Adrenal gland (tissue), 12 donors: ENCODE data around the gene FCSK. TPM values are rescaled to one million over a fixed set of nuclear protein-coding genes. Genes with fewer than 3 reads are reported as not detected.

Source experiments
- DNase-seq, 7 donors: peaks; one replicate each; pipeline ENCODE4 v3.0.0-alpha.2; 2019 to 2020
- H3K27ac ChIP-seq, 5 donors: fragments of 200-600 bp; sonication (generic) in 4 of 5; 1 replicate in 3 of 5; 2 replicates in 2 of 5; pipeline versions ENCODE4 v1.5.1 to v1.8.0; 2016 to 2020; ENCODE audit warnings: mild to moderate bottlenecking in 1 of 5
- H3K27me3 ChIP-seq: fragments of 200-600 bp; 2 replicates; pipeline ENCODE4 v1.8.0; 2021
- H3K36me3 ChIP-seq, 2 donors: fragments of 200-600 bp; replicated peaks in 1 of 2; 1 replicate in 1 of 2; 2 replicates in 1 of 2; pipeline versions ENCODE4 v1.5.1 to v1.8.0; 2018 to 2022
- H3K4me1 ChIP-seq, 2 donors: fragments of 200-600 bp; replicated peaks in 1 of 2; 1 replicate in 1 of 2; 2 replicates in 1 of 2; pipeline versions ENCODE4 v1.5.1 to v1.8.0; 2018 to 2021
- H3K4me3 ChIP-seq, 4 donors: fragments of 200-600 bp; sonication (generic) in 3 of 4; one replicate each; pipeline ENCODE4 v1.5.1; 2016 to 2018
- H3K9me3 ChIP-seq, 3 donors: fragments of 200-600 bp; sonication (generic) in 1 of 3; replicated peaks in 1 of 3; 1 replicate in 2 of 3; 2 replicates in 1 of 3; pipeline versions ENCODE4 v1.5.1 to v1.8.0; 2016 to 2021
- POLR2A ChIP-seq, 2 donors: fragments of 450-650 bp; IDR thresholded peaks; one replicate each; pipeline ENCODE4 v1.6.1; 2017; ENCODE audit warnings: antibody characterized with exemption in 2 of 2, mild to moderate bottlenecking in 2 of 2, moderate library complexity in 1 of 2
- WGBS, 4 donors: extraction: QIAGEN DNeasy Blood & Tissue Kit in 2 of 4; methylation state at CpG; one replicate each; pipeline versions ENCODE4 v1.1.5 to v1.1.7; 2013 to 2017; 5-methylcytosine and 5-hydroxymethylcytosine counted together
- intact Hi-C, 2 donors: fragments of 100-400 bp; cut with DNase I; formaldehyde crosslinking; loops; one replicate each; pipeline versions ENCODE4 v1.14.1 to v1.15.0; 2022 to 2023
- polyA plus RNA-seq, 3 donors: library from polyadenylated mRNA; stranded (reverse); fragments of 200-250 nt in 2 of 3; fragments of 350-450 nt in 1 of 3; fragmentation: Illumina TruSeq in 1 of 3; extraction: RNeasy Lipid Tissue Mini Kit (QIAGEN cat#74804) in 1 of 3; gene quantifications; one replicate each; pipeline ENCODE4 v1.2.3, GENCODE V29; 2013 to 2014
- total RNA-seq, 9 donors: library from RNA; depleted of rRNA in 4 of 9; stranded (reverse); fragments of >200 nt in 4 of 9; fragments of 120-200 nt in 1 of 9; fragmentation: NEBNext Ultra II Directional in 1 of 9; extraction: Animal tissue kit (Norgen Biotek cat#: 25700) in 1 of 9; gene quantifications; one replicate each; pipeline versions ENCODE4 v1.1.0 to v1.2.4, GENCODE V29; 2013 to 2023
- TF ChIP-seq, protein P1 (sequence below), 6 experiments: fragments of 450-650 bp in 4 of 6; fragments of 200-600 bp in 2 of 6; sonication (generic) in 1 of 6; IDR thresholded peaks; 1 replicate in 5 of 6; 2 replicates in 1 of 6; pipeline versions ENCODE4 v1.5.1 to v1.8.0; 2016 to 2021; ENCODE audit warnings: antibody characterized with exemption in 6 of 6, mild to moderate bottlenecking in 2 of 6, moderate library complexity in 1 of 6
- donor health status: healthy with polysubstance abuse.
- donor health status: Bipolar disorder and iron deficiency.
- donor health status: DM: yes; HTN: yes; CAD: no.
- donor health status: DM: no; HTN: no; CAD: no.
- donor health status: DM: no; HTN: no; CAD: no.
- donor health status: DM: yes; HTN: yes; CAD: no.

The FCSK gene
- total and polyA plus RNA-seq, 12 donors: 5.2 to 34.8 (median 23.0) TPM

DNA sequence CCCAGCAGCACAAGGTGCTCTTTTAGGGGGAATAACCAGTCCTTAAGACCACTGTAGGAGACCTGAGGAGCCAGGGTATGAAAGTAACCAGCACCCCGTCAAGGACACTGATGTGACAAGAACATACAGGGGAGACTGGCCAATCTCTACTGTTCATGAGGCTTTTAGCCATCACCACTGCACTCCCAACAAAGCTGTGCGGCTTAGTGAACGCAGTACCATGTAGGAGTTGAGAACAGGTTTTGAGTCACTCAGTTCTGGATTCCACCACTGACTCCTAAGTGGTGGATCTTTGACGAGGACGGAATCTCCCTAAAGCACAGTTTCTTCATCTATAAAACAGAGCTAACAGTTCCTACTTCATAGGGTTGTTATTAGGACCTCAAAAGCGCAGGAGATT lies 42.1 kb downstream of the FCSK start:
- intact Hi-C loops: no loop called here
- TF ChIP-seq POLR2A (IDR thresholded peaks at IDR 0.05): no peak
- TF ChIP-seq, protein P1, sequence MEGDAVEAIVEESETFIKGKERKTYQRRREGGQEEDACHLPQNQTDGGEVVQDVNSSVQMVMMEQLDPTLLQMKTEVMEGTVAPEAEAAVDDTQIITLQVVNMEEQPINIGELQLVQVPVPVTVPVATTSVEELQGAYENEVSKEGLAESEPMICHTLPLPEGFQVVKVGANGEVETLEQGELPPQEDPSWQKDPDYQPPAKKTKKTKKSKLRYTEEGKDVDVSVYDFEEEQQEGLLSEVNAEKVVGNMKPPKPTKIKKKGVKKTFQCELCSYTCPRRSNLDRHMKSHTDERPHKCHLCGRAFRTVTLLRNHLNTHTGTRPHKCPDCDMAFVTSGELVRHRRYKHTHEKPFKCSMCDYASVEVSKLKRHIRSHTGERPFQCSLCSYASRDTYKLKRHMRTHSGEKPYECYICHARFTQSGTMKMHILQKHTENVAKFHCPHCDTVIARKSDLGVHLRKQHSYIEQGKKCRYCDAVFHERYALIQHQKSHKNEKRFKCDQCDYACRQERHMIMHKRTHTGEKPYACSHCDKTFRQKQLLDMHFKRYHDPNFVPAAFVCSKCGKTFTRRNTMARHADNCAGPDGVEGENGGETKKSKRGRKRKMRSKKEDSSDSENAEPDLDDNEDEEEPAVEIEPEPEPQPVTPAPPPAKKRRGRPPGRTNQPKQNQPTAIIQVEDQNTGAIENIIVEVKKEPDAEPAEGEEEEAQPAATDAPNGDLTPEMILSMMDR (IDR thresholded peaks at IDR 0.05): no peak
- Histone ChIP-seq H3K36me3 (peaks cover 0 to 74% of the 10 kb centered on the region in 2 donors), H3K4me1 (no peaks in the 10 kb centered on the region), H3K9me3 (no peaks in the 10 kb centered on the region), H3K27me3 (no peaks in the 10 kb centered on the region), H3K27ac (no peak overlapping the region), H3K4me3 (no peak overlapping the region)
- 94 to 95% (median 94%) methylated on average over 6 of the region's 6 CpGs for WGBS, 4 donors
- DNase-seq: no peak

DNA sequence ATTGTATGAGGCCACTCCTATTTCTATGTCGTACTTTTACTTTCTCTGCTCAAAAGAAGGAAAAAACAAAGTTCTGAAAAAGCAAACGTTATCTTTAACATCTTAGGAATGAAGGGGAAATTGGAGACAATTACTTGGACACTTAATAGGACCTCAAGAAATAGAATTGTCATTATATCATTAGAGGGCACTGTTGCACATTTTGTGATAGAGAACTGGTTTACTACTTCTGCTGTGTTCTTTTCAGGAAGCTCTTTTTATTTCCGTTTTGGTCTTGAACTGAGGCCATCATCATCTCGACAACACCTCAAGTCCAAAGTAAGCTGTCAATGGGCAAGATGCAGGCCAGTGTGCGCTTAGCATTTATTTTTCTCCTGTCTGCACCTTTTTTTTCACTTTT lies 54.4 kb downstream of the FCSK start:
- no peak for DNase-seq
- no peaks in the 10 kb centered on the region for H3K9me3 ChIP-seq
- H3K4me3 ChIP-seq: no peak overlapping the region
- no peak overlapping the region for H3K27ac ChIP-seq
- TF ChIP-seq POLR2A (IDR thresholded peaks at IDR 0.05): no peak
- TF ChIP-seq, protein P1 (IDR thresholded peaks at IDR 0.05): peak in 1 of 6 experiments; percentile 7
- intact Hi-C loops: no loop called here
- H3K27me3 ChIP-seq: no peaks in the 10 kb centered on the region
- peaks cover 5 to 77% of the 10 kb centered on the region in 2 donors for H3K36me3 ChIP-seq
- H3K4me1 ChIP-seq: no peaks in the 10 kb centered on the region
- 58 to 71% (median 66%) methylated on average over 5 of the region's 5 CpGs for WGBS, 4 donors

DNA sequence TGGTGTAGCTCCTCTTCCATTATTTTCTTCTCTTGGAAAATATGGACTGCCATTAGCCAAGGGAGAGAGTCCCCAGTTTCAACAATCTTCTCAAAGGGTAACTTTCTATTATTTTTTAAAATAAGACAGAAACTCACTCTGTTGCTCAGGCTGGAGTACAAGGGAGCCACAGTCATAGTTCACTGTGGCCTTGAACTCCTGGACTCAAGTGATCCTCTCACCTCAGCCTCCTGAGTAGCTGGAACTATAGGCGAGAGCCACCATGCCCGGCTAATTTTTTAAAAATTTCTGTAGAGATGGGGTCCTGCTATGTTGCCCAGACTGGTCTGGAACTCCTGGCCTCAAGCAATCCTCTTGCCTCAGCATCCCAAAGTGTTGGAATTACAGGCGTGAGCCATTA lies 55.8 kb downstream of the FCSK start:
- intact Hi-C loops: no loop called here
- 90 to 100% (median 92%) methylated on average over 3 of the region's 3 CpGs for WGBS, 4 donors
- Histone ChIP-seq H3K4me1 (no peaks in the 10 kb centered on the region), H3K27me3 (no peaks in the 10 kb centered on the region), H3K36me3 (peaks cover 5 to 84% of the 10 kb centered on the region in 2 donors), H3K9me3 (no peaks in the 10 kb centered on the region), H3K4me3 (no peak overlapping the region), H3K27ac (no peak overlapping the region)
- TF ChIP-seq, protein P1 (IDR thresholded peaks at IDR 0.05): no peak
- no peak for TF ChIP-seq POLR2A (IDR thresholded peaks at IDR 0.05)
- no peak for DNase-seq

DNA sequence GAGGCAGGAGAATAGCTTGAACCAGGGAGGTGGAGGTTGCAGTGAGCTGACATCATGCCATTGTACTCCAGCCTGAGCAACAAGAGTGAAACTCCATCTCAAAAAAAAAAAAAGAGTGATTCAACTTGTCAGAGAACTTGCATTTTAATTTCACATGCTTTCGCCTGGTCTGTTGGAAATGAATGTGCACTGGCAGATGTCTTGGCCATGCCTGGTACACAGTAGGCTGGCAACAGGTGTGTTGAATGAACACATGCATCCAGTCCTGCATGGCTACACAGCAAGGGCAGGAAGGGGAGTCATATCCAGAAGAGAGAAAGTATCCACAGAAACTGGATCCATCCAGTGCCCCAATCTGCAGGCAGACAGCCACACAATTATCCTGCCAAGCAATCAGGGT lies 57.4 kb downstream of the FCSK start:
- no peaks in the 10 kb centered on the region for H3K4me1 ChIP-seq
- H3K27me3 ChIP-seq: no peaks in the 10 kb centered on the region
- no peak for TF ChIP-seq POLR2A (IDR thresholded peaks at IDR 0.05)
- TF ChIP-seq, protein P1 (IDR thresholded peaks at IDR 0.05): no peak
- H3K36me3 ChIP-seq: peaks cover 5 to 98% of the 10 kb centered on the region in 2 donors
- H3K9me3 ChIP-seq: no peaks in the 10 kb centered on the region
- 94 to 100% (median 97%) methylated on average over 1 of the region's 1 CpG for WGBS, 4 donors
- H3K4me3 ChIP-seq: no peak overlapping the region
- intact Hi-C loops: no loop called here
- H3K27ac ChIP-seq: no peak overlapping the region
- no peak for DNase-seq
